Hematopoietic multipotent progenitor cell treated with erythropoietin and hydrocortisone succinate and interleukin-3 and kit ligand, for 15 days (in vitro differentiated cells): ENCODE results near the gene TTC39B.
A peak's percentile ranks its signal among the peaks of the same experiment; 100 is the strongest.

Source experiments
- DNase-seq: peaks from one replicate; pipeline ENCODE4 v3.0.0-alpha.2; 2015; ENCODE audit warnings: low spot score

Gene TTC39B

GRCh38 chr9:15161753-15162152 is 145.3 kb downstream of the TTC39B start:
- DNase-seq, result no peak

- no peak for DNase-seq
Measured at GRCh38 chr9:15160673-15161072, 146.3 kb downstream of the TTC39B start.

- no peak for DNase-seq
Measured at GRCh38 chr9:15158064-15158463, 149.0 kb downstream of the TTC39B start.

- no peak for DNase-seq
Measured at GRCh38 chr9:15157381-15157780, 149.6 kb downstream of the TTC39B start.

GRCh38 chr9:15156241-15156640 is 150.8 kb downstream of the TTC39B start:
- no peak for DNase-seq

GRCh38 chr9:15155826-15156225 is 151.2 kb downstream of the TTC39B start:
- DNase-seq, result no peak

GRCh38 chr9:15155323-15155722 is 151.7 kb downstream of the TTC39B start:
- DNase-seq, result no peak

GRCh38 chr9:15154677-15155076 is 152.3 kb downstream of the TTC39B start:
- no peak for DNase-seq

- DNase-seq, result no peak
Measured at GRCh38 chr9:15153961-15154360, 153.1 kb downstream of the TTC39B start.

- no peak for DNase-seq
Measured at GRCh38 chr9:15150939-15151338, 156.1 kb downstream of the TTC39B start.

- DNase-seq, result no peak
Measured at GRCh38 chr9:15149450-15149849, 157.6 kb downstream of the TTC39B start.

- no peak for DNase-seq
Measured at GRCh38 chr9:15146268-15146700, 160.7 kb downstream of the TTC39B start.

- no peak for DNase-seq
Measured at GRCh38 chr9:15144622-15145061, 162.4 kb downstream of the TTC39B start.

GRCh38 chr9:15142878-15143534 is 164.0 kb downstream of the TTC39B start:
- DNase-seq, result peak; percentile 30

GRCh38 chr9:15140051-15140450 is 167.0 kb downstream of the TTC39B start:
- DNase-seq, result no peak

- no peak for DNase-seq
Measured at GRCh38 chr9:15139469-15139868, 167.5 kb downstream of the TTC39B start.

GRCh38 chr9:15138357-15138686 is 168.7 kb downstream of the TTC39B start:
- no peak for DNase-seq

GRCh38 chr9:15137658-15138356 is 169.2 kb downstream of the TTC39B start:
- DNase-seq, result no peak

GRCh38 chr9:15137089-15137488 is 169.9 kb downstream of the TTC39B start:
- DNase-seq, result no peak

- no peak for DNase-seq
Measured at GRCh38 chr9:15136646-15137045, 170.4 kb downstream of the TTC39B start.

GRCh38 chr9:15135164-15135792 is 171.7 kb downstream of the TTC39B start:
- peak; percentile 16 for DNase-seq

- no peak for DNase-seq
Measured at GRCh38 chr9:15133488-15133887, 173.5 kb downstream of the TTC39B start.

GRCh38 chr9:15132091-15132490 is 174.9 kb downstream of the TTC39B start:
- no peak for DNase-seq
